GM19238 (cell line): ENCODE measurements around the gene GARIN5B.
"Not testable (repeated sequence)": the region's sequence is repeated elsewhere in the genome, so short reads cannot be mapped to it uniquely, and the experiment has no call there.

ENCODE experiments used
- DNase-seq: peaks from one replicate; pipeline ENCODE4 v3.0.0; 2011; ENCODE audit warnings: low spot score; ENCODE audit not compliant: insufficient read length

The GARIN5B gene

DNA sequence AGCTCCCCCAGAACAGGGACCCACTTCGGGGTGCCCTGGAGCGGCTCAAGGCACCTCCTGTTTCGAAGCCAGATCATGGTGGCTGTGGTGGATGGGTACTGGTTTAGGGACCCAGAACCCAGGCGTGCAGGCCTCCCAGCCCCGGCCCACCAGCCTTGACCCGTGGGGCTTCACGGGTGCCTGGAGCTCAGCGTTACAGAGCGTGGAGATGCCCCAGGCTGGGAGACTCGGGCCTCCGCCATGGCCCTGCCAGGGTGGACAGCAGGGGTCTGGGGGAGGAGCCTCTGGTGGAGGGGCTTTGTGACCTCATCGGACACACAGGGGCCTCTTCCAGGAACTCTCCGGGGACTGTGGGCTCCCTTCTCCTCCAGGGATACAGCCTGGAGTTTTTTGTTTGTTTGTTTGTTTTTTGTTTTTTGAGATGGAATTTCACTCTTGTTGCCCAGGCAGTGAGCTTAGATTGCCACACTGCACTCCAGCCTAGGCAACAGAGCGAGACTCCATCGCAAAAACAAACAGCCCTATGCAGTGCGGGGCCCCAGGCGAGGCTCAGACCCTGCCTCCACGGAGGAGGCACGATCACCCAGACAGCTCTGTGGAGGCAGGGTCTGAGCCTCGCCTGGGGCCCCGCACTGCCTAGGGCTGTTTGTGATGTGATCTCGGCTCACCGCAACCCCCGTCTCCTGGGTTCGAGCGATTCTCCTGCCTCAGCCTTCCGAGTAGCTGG lies at the start of gene GARIN5B:
Gene GARIN5B (minus strand): TSS at position 271 of the 727 bp plus-strand sequence. CDS start 194 bp downstream, at position 77.
- DNase-seq: no peak

DNA sequence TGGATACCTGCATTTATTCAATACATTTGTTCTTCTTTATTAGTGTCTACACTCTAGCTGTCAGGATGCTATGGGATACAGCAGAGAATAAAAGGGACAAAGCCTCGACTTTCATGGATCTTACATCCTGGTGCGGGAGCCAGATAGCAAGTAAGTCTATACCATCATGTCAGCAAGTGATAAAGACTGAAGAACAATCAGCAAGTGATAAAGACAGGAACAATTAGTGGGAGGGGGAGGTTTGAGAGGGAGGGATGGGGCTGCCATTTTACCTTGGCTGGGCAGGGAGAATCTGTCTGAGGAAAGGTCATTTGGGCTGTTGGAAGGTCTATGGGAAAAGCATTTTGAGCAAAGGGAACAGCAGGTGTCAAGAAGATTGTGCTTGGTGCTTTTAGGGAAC lies 47.1 kb upstream of the GARIN5B start:
- no peak for DNase-seq

DNA sequence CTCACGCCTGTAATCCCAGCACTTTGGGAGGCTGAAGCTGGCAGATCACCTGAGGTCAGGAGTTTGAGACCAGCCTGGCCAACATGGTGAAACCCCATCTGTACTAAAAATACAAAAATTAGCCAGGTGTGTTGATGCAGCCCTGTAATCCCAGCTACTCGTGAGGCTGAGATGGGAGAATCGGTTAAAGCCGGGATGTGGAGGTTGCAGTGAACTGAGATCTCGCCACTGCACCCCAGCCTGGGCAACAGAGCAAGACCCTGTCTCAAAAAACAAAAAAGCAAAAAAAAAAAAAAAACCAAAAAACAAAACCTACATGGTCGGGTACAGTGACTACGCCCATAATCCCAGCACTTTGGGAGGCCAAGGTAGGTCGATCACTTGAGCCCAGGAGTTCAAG lies 46.1 kb upstream of the GARIN5B start:
- not testable (repeated sequence) for DNase-seq

DNA sequence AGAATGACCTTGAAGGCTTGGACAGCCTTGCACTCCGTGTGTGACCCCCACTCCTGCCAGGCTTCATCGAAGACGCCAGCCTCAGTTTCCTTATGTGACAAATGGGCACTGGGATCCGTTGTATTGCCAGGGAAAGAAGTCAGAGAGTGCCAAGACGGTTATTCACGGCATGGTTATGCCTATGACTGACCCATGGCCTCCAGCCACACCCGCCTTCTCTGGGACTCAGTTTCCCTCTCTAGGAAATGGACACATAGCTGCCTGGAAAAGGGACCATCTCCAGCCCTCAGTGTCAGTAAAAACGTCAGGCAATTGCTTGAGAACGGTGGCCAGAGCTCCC lies 45.4 kb upstream of the GARIN5B start:
- no peak for DNase-seq

DNA sequence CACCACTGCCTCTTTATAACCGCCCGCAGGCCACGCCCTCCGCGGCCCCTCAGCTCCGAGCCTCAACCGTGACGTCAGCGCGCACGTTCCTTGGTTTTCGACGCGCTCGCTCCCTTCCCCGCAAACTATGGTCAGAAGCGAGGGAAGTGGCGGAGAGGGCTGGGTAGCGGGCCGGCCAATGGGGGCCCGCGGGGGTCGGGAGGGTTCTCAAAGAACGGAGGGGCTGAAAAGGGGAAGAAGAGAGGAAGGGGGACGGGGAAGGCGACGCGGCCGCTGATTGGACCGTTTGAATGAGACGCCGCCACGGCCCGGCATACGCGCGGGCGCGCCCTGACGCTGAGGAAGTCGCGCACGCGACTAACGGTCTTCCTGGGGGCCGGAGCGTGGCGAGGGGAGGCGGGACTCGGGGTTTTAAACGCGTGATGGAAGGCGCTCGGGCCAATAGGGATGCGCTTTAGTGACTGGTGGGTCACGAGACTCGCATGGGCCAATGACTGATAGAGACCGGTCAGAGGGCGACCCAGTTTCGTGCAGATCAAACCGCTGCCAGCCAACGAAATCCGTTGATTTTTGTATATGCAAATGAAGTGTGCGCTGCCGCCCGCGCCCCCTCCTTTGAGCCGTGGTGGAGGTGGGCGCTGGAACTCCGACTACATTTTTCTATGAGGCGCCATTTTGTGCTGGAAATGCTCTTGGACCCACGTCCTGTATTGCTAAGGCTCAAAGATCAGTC lies 44.9 kb upstream of the GARIN5B start:
- peak; percentile 99 for DNase-seq

DNA sequence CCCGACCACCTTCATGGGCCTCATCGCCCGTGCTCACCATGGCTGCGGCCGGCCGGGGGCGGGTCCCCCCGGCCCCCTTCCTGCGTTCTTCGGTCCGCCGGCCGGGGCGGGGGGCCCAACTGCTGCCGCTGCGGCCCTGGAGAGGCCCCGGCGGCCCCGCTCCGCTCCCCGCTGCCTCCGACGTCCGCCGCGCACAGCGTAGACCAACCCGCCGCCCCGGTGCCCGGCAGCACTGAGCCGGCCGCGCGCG lies 44.4 kb upstream of the GARIN5B start, which contains the start of gene UBE2S:
Gene UBE2S (minus strand): TSS at position 239 of the 250 bp plus-strand sequence. CDS start 199 bp downstream, at position 40.
- not testable (repeated sequence) for DNase-seq

DNA sequence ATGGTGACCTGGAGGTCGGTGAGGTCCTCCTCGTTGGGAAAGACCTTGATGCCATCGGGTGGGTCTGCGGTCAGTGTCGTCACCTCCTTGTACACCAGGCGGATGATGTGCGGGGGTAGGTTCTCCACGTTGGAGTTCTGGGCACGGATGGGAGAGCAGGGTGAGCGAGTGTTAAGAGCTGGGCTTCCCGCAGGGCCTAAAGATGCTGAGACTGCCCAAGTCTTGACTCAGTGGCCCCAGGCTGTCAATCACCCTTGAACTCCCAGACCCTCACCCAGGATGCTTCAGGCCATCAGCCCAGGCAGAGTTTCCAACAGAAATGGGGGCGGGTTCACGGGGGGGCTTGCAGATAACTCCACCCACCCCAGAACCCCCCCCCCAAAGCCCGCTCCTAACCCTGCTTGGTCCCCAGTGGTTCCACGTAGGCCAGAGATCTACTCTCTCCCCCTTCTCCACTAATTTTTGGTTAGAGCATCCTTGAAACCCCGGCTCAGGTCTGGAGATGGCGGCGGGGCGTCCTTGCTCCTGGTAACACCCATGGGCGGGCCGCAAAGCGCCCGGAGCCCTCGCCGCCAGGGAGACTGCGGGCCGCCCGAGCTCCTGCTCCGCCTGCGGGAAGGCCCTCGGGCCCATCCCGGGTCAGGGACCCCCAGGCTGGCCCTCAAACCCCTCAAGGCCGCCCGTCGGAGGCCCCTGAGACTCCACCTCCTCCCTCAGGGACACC lies 43.9 kb upstream of the GARIN5B start:
- peak; percentile 54 for DNase-seq

DNA sequence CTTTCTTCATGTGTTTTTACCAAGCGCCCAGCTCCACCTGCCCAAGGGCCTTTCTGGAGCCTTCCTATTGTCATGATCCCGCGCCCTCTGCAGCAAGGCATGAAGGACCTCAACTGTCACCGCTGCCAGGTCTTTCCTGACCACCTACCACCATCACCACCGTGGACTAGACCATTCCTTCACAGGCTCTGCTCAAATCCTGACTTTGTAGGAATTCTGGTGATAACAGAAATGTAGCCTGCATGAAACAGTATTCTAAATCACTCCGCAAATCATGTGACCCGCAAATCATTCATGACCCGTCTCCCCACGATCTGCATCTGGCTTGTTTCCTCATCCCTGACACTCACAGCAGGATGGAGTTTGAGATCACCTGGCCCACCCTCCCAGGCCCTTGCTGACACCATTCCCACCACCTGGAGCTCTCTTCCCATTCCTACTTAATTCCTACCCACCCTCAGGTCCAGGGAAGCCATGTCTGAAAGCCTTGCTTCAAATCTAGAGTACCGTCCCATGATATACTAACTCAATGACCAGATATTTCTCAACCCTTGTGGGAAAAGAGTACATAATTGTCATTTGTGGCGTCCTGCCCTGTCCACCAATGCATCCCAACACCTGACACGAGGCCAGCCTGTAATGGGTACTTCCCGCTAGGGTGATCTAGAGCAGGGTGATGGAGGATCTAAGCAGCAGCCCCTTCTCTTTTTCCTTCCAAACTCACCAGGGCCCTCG lies 43.2 kb upstream of the GARIN5B start:
- DNase-seq: no peak

DNA sequence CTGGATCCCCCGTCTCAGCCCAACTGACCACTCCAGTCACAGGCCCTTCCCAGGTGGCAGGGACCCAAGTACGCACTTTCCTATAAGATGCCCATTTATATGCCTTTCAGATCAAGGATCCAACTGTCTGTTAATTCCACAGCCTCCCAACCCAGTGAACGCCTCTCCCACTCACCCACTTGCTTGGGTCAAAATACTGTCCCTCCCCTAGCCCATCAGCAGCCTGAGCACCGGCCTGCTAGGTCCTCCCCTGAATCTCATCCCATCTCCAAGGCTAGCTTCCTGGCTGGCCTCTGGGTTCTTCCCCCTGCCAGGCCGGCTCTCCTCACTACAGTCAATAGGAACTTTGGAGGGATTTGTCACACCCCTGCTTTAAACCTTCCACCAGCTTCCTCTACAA lies 42.6 kb upstream of the GARIN5B start:
- DNase-seq: no peak

DNA sequence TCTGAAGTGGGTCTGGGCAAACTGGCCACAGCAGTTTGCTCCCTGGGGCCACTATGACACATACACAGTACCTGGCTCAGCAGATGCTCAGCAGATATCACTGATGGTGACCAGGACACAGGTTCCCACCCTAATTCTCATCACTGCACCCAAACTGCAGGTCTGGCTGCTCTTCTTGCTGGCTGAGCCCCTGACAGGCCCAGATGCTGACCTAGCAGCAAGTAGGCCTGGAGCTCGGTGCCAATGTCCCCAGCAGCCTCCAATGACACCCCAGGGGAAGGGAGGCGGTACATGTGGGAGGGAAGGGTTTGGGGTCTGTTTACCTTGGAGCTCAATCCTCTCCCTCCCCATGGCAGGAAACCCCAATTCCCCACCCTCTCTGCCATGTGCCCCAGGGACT lies 39.4 kb upstream of the GARIN5B start:
- DNase-seq: no peak

DNA sequence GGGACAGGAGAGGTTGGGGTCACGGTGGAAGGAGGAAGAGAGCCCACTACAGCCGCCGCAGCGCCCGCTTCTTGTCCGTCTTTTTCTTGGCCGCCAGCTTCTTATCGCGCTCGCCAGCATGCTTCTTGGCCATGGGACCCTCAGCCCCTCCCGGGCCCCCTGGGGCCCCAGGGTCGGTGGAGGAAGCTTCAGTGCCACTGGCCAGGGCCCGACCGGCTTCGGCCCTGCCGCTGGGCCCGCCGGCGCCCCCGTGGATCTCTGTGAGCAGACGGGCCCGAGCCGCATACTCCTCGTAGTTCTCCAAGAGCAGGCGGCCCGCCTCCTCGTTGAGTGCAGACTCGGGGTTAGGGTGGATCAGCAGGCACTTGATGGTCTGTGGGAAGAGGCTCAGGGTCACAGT lies 38.3 kb upstream of the GARIN5B start:
- not testable (repeated sequence) for DNase-seq

DNA sequence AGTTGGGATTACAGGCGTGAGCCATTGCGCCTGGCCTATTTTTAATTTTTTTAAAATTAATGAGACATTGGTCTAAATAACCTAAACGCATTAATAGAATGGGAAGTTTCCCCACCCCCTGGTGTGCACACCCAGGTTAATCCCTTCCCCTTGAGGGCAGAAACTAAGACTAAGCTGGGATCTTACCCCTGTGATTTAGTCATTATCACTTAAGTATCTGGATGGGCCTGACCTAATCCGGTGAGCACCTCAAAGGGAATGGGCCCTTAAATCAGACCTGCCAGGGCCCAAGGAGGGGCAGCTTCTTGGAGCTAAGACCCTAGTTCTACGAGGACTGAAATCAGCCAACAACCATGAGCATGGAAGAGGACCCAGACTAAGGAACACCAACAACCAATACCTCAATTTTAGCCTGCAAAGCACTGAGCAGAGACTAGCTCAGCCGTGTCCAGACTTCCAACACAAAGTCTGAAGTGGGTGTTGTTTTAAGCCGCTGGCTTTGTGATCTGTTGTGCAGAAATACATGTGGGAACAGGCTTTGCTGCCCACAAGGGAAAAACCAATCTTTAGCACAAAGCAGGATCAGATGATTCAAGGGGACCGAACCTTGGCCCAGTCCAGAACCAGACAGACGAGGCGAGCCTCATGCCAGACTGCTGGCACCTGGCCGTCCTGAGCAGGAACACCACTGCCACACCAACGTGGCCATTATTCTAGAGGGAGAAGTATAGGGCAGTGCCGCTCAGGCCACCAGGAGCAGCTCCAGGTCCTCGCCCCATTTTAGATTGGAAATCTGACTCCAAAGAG lies 37.4 kb upstream of the GARIN5B start:
- DNase-seq: no peak

DNA sequence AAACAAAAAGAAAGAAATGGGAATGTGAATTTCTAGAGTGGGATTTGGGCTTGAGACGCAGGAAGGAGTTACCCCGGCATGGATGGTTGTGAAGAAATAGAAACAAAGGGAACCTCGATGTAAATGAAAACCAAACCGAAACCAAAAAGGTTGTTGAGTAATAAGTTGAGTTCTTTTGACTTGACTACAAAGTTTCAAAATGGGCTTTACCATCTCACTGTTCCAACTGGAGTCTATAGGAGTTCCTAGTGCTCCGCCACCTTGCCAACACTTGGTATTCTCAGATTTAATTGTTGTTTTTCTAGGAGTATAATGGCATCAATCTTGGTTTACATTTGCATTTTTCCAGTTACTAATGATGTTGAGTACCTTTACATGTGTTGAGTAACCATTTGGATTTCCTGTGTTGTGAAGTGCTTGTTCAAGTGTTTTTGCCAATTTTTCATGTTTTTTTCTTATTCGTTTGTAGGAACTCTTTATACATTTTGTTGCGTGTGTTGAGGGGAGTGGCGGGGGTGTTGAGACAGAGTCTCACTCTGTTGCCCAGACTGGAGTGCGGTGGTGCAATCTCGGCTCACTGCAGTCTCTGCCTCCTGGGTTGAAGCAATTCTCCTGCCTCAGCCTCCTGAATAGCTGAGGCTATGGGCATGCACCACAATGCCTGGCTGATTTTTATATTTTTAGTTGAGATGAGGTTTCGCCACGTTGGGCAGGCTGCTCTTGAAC lies 35.3 kb upstream of the GARIN5B start:
- no peak for DNase-seq

DNA sequence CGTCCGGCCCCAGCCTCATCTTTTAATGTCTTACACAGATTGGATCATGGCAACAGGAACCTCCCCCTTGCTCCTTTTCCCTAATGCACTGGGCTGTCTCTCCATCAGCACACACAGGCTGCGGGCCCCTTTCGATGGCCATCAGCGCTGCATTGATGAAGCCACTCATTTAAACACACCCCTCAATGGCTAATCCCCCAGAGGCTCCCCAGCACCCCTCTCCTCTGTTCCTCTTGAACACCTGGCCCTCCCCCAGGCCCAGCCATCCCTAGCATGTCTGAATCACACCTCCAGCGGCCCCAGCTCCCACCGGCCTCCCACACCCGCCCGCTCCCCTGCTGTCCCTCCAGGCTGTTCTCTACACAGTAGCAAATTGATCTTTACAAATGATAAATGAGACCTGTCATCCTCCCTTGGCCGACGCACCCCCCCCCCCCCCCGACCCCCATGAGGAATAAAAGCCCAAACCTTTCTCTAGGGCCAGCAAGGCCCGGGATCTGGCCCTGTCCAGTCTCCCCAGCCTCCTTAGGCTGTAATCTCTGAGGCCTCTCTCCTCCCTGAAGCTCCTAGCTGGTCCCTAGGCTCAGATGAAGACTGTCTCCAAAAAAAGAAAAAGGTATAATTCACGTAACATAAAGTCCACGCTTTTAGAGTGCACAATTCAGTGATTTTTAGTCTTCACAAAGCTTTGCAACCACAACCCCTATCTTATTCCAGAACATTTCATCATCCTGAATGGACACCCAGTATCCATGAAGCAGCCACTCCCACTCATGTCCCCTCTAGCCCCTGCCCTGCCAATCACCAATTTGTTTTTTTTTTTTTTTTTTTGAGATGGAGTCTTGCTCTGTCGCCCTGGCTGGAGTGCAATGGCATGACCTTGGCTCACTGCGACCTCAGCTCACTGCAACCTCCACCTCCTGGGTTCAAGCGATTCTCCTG lies 30.0 kb upstream of the GARIN5B start:
- no peak for DNase-seq

DNA sequence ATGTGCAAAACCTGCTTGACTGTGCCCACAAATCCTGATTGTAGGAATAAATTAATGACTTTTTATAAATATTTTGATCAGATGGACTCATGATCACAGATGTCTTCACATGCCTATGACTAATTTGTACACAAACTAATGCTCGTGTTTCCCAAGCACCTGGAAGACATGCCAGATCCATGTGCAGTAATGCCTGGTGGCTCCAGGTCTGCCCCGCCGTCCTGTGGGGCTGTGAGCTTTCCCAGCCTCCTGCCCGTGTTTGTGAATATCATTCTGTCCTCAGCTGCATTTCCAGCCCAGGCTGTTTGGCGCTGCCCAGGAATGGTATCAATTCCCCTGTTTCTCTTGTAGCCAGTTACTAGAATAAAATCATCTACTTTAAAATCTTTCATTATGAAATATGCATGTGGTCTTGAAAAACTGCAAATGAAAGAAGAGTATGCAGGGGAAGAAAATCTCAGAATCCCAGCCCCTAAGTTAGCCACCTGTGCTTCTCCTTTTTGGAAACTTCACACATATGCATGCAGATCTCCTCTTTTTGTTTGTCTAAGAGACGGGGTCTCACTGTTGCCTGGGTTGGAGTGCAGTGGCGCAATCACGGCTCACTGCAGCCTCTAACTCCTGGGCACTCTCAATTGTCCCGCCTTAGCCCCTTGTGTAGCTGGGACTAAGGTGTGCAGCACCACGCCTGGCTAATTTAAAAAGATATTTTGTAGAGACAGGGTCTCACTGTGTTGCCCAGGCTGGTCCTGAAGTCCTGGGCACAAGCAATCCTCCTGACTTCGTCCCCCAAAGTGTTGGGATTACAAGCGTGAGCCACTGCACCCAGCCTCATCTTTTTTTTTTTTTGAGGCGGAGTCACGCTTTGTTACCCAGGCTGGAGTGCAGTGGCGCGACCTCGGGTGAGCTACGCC lies 28.9 kb upstream of the GARIN5B start:
- no peak for DNase-seq

DNA sequence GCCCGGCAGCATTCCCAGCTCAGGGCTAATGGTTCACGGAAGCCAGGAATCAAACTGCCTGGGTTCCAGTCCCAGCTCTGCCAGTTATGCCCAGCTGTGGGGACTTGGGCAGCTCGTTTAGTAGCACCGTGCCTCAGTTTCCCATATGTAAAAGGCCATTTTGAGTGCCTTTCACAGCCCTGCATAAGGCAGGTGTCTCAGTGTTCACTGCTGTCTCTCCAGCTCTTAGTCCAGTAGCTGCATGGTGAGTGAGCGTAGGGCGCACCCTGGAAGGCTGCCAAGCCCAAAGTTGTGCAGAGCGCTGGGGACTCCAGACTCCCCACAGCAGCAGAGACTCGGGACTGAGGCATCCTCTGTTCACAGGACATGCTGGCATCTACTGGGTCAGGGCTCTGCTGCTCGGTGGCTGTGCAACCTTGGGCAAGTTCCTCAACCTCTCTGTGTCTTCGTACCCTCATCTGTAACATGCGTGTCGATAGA lies 28.2 kb upstream of the GARIN5B start:
- DNase-seq: no peak

DNA sequence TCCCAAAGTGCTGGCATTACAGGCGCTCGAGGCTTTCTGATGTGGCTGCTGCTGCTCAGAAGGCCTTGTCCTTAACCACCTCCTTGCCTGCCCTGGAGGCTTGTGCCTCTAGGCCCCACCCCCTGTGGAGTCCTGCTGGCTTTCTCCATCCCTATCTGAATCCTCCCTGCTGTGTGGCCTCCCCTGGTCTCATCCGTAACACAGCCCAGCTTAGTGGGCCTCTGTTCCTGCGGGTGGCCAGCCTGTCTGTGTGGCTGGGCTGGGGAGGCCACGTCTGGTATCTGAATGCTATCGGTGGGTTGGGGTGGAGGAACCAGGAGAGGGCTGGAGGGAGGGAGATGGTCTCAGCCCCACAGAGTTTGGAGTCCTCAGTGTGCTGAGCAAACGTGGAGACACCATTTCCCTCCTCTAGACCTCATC lies 27.4 kb upstream of the GARIN5B start:
- no peak for DNase-seq
